Measurements from ENCODE around the gene RHEB.

GRCh38 chr7:151440799-151441445 lies 78.8 kb downstream of the RHEB start:
- TF ChIP-seq EZH2 (IDR thresholded peaks at IDR 0.05; ENCODE audit: borderline replicate concordance, insufficient read depth, low read depth, low read length, poor library complexity, severe bottlenecking) (no peak), CTCF (IDR thresholded peaks at IDR 0.05) (no peak)
